ENCODE data around the gene MZT2B. TPM values are rescaled to one million over a fixed set of nuclear protein-coding genes. Genes with fewer than 3 reads are reported as not detected.

The MZT2B gene
- total and polyA plus RNA-seq, 2 of the 4 experiments (the other 2 are of a cell fraction), result 24.9 to 115 TPM

Other genes with a start within 250 kb of the MZT2B start
- under 0.01 TPM in 1 of 2 replicates, not detected in the other for gene RAB6C, start 202.6 kb upstream of the MZT2B start, total RNA-seq (2012; rRNA removed)
- not detected in 2 replicates for gene RAB6C, start 202.6 kb upstream of the MZT2B start, polyA plus RNA-seq (2012; rRNA removed)
- not detected in 2 replicates for gene POTEF, start 53.0 kb upstream of the MZT2B start, total RNA-seq (2012; rRNA removed)
- not detected in 2 replicates for gene POTEF, start 53.0 kb upstream of the MZT2B start, polyA plus RNA-seq (2012; rRNA removed)
- 3.6 and 3.9 TPM in 2 replicates for gene CCDC74B, start 37.1 kb upstream of the MZT2B start, total RNA-seq (2012; rRNA removed)
- 8.4 and 9.6 TPM in 2 replicates for gene CCDC74B, start 37.1 kb upstream of the MZT2B start, polyA plus RNA-seq (2012; rRNA removed)
- 8.6 and 10.6 TPM in 2 replicates for gene SMPD4, start 660 bp upstream of the MZT2B start, total RNA-seq (2012; rRNA removed)
- gene SMPD4, start 660 bp upstream of the MZT2B start, polyA plus RNA-seq (2012; rRNA removed), result 63.0 and 80.4 TPM in 2 replicates
- not detected in 2 replicates for gene TUBA3E, start 16.2 kb downstream of the MZT2B start, total RNA-seq (2012; rRNA removed)
- gene TUBA3E, start 16.2 kb downstream of the MZT2B start, polyA plus RNA-seq (2012; rRNA removed), result not detected in 2 replicates
- 127 and 154 TPM in 2 replicates for gene IMP4, start 160.6 kb downstream of the MZT2B start, total RNA-seq (2012; rRNA removed)
- gene IMP4, start 160.6 kb downstream of the MZT2B start, polyA plus RNA-seq (2012; rRNA removed), result 169 and 187 TPM in 2 replicates
- gene PTPN18, start 173.8 kb downstream of the MZT2B start, total RNA-seq (2012; rRNA removed), result 7.2 and 9.7 TPM in 2 replicates
- 13.4 and 15.5 TPM in 2 replicates for gene PTPN18, start 173.8 kb downstream of the MZT2B start, polyA plus RNA-seq (2012; rRNA removed)

All from IMR-90 (cell line).